Neural crest cell (in vitro differentiated cells): Measurements from ENCODE around the gene PELO. TPM values are rescaled to one million over a fixed set of nuclear protein-coding genes. Genes with fewer than 3 reads are reported as not detected.

Experiments used
- DNase-seq: peaks from one replicate; pipeline ENCODE4 v3.0.0; 2021; ENCODE audit warnings: low read depth, mixed read lengths, low spot score
- H3K27ac Mint-ChIP-seq: one replicate; pipeline ENCODE4 v1.8.0; 2021; ENCODE audit warnings: mild to moderate bottlenecking, mixed read lengths; ENCODE audit not compliant: unreplicated experiment
- H3K27me3 Mint-ChIP-seq: 2 replicates; pipeline ENCODE4 v1.8.0; 2021; ENCODE audit warnings: low read depth, mild to moderate bottlenecking, mixed read lengths
- H3K36me3 Mint-ChIP-seq: 2 replicates; pipeline ENCODE4 v1.8.0; 2021; ENCODE audit warnings: low read depth, mild to moderate bottlenecking, mixed read lengths
- H3K4me1 Mint-ChIP-seq: 2 replicates; pipeline ENCODE4 v1.8.0; 2021; ENCODE audit warnings: mixed read lengths
- H3K4me3 Mint-ChIP-seq: one replicate; pipeline ENCODE4 v1.8.0; 2021; ENCODE audit warnings: mild to moderate bottlenecking, mixed read lengths
- H3K9me3 Mint-ChIP-seq: 2 replicates; pipeline ENCODE4 v1.8.0; 2021; ENCODE audit warnings: mixed read lengths
- long read RNA-seq: library from polyadenylated mRNA; unstranded; transcript quantifications from one replicate; pipeline ENCODE4 v2.0.0, GENCODE V29; 2020
- total RNA-seq: library from RNA; stranded (reverse); gene quantifications from 2 replicates; pipeline ENCODE4 v1.2.1, GENCODE V29; 2021
- TF ChIP-seq, protein P1 (sequence below): fragments of 200-600 bp; sonication (generic); conservative IDR thresholded peaks from 2 replicates; pipeline ENCODE4 v1.5.0; 2021; ENCODE audit warnings: antibody characterized with exemption, mild to moderate bottlenecking

Gene PELO
- 11.6 and 11.8 TPM in 2 replicates for total RNA-seq
- long read RNA-seq, partial matches to known transcripts = 67 of 71 reads
- long read RNA-seq, other reads (novel, unspliced or antisense) = 4 of 71 reads

DNA sequence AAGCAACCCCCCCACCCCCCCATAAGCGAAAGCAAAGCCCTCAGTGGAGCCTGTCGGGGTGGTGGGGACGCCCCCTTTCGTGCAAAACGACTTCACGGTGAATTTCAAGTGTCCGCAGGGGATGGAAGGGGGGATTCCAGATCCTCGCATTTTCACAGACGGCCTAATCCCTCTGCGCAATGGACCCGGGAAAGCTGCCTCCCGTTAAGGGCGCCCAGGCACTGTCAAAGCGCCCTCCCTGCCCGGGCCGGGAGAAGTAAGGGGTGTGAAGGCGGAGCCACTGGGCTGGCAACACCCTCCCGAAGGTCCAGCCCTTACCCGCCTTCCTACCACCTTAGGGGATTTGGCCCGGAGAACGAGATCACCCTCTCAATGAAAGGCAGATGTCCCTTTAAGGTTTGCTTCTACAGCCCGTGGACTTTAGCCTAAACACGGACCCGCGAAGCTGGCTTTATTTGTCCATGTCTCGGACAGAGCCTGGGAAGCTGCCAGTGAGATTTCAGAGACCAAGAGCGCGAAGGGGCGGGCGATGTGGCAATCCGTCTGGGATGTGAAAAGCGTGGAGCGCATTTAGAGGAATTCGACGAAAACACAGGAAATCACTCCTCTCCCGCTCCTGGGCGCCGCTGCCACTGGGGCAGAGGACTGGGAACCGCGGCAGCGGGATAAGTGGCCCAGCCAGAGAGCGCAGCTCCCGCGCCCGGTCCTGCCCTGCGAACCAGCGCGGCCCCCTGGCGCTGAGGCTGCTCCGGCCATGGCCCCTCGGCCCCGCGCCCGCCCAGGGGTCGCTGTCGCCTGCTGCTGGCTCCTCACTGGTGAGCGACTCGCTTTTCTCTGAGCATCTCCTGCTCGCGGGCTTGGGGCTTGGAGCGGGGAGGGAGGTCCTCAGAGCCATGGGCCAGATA lies at the start of gene PELO, which contains the start of gene ITGA1:
PELO (plus strand) TSS at position 317 of the 905 bp plus-strand sequence. CDS start 12,479 bp downstream, outside the sequence.
ITGA1 (plus strand) TSS at position 317 of the 905 bp plus-strand sequence; CDS start at position 755, 438 bp downstream.
- H3K4me3 Mint-ChIP-seq = peak within 1 kb of the TSS; percentile 89
- TF ChIP-seq, protein P1, sequence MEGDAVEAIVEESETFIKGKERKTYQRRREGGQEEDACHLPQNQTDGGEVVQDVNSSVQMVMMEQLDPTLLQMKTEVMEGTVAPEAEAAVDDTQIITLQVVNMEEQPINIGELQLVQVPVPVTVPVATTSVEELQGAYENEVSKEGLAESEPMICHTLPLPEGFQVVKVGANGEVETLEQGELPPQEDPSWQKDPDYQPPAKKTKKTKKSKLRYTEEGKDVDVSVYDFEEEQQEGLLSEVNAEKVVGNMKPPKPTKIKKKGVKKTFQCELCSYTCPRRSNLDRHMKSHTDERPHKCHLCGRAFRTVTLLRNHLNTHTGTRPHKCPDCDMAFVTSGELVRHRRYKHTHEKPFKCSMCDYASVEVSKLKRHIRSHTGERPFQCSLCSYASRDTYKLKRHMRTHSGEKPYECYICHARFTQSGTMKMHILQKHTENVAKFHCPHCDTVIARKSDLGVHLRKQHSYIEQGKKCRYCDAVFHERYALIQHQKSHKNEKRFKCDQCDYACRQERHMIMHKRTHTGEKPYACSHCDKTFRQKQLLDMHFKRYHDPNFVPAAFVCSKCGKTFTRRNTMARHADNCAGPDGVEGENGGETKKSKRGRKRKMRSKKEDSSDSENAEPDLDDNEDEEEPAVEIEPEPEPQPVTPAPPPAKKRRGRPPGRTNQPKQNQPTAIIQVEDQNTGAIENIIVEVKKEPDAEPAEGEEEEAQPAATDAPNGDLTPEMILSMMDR = peak; percentile 49
- peaks cover 37% of the 10 kb centered on the region for H3K27me3 Mint-ChIP-seq
- no peaks in the 10 kb centered on the region for H3K36me3 Mint-ChIP-seq
- H3K4me1 Mint-ChIP-seq = peaks cover 18% of the 10 kb centered on the region
- DNase-seq = peak; percentile 63
- no peaks in the 10 kb centered on the region for H3K9me3 Mint-ChIP-seq
- H3K27ac Mint-ChIP-seq = peak within 1 kb of the TSS; percentile 43

GRCh38 chr5:52738095-52738506 lies 49.6 kb upstream of the PELO start:
- Mint-ChIP-seq H3K36me3 (no peaks in the 10 kb centered on the region), H3K4me1 (no peaks in the 10 kb centered on the region), H3K27ac (no peak overlapping the region), H3K4me3 (no peak overlapping the region), H3K27me3 (no peaks in the 10 kb centered on the region), H3K9me3 (peaks cover 4% of the 10 kb centered on the region)
- TF ChIP-seq, protein P1 = no peak
- no peak for DNase-seq

GRCh38 chr5:52740007-52740406 lies 47.7 kb upstream of the PELO start:
- no peaks in the 10 kb centered on the region for H3K36me3 Mint-ChIP-seq
- H3K4me1 Mint-ChIP-seq = no peaks in the 10 kb centered on the region
- TF ChIP-seq, protein P1 = no peak
- no peak overlapping the region for H3K27ac Mint-ChIP-seq
- no peaks in the 10 kb centered on the region for H3K27me3 Mint-ChIP-seq
- no peak overlapping the region for H3K4me3 Mint-ChIP-seq
- peaks cover 6% of the 10 kb centered on the region for H3K9me3 Mint-ChIP-seq
- DNase-seq = no peak

GRCh38 chr5:52743012-52743411 lies 44.7 kb upstream of the PELO start:
- Mint-ChIP-seq H3K4me3 (no peak overlapping the region), H3K36me3 (no peaks in the 10 kb centered on the region), H3K27ac (no peak overlapping the region), H3K9me3 (peaks cover 2% of the 10 kb centered on the region), H3K4me1 (no peaks in the 10 kb centered on the region), H3K27me3 (no peaks in the 10 kb centered on the region)
- TF ChIP-seq, protein P1 = no peak
- DNase-seq = no peak

DNA sequence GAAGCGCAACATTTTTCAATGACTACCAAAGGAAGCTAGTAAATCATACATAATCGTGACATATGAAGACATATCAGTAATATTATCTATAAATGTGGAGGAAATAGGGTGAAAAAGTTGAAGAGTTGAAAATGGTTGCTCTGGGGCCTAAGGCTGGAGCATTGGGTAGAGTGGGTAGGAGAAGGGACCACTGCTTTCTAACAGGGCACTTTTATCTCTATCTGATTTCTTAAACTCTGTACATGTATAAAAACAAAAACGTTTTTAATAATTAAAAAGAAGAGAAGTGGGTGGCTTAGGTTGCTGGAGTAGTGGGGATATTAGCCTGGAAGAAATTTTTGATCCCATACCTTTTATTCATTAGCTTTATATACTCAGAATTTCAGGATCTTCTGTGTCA lies 44.2 kb upstream of the PELO start:
- Mint-ChIP-seq H3K36me3 (no peaks in the 10 kb centered on the region), H3K4me3 (no peak overlapping the region), H3K27me3 (no peaks in the 10 kb centered on the region), H3K27ac (no peak overlapping the region), H3K9me3 (peaks cover 2% of the 10 kb centered on the region), H3K4me1 (no peaks in the 10 kb centered on the region)
- DNase-seq = no peak
- TF ChIP-seq, protein P1 = no peak
